SH-SY5Y (cell line): ENCODE data around the gene PLA1A.

Experiments used
- GATA2 ChIP-seq: IDR thresholded peaks from 2 replicates; pipeline ENCODE4 v1.6.1; 2011; ENCODE audit warnings: mild to moderate bottlenecking, low read depth, low read length
- GATA3 ChIP-seq: IDR thresholded peaks from 2 replicates; pipeline ENCODE4 v1.6.1; 2011; ENCODE audit warnings: low read depth, mild to moderate bottlenecking, low read length, moderate library complexity

GRCh38 chr3:119571688-119572087 lies 26.0 kb upstream of the PLA1A start:
- no peak for TF ChIP-seq GATA2
- TF ChIP-seq GATA3: no peak
